ENCODE measurements around the gene KIAA0513.
"Not testable (repeated sequence)": the region's sequence is repeated elsewhere in the genome, so short reads cannot be mapped to it uniquely, and the experiment has no call there.

DNA sequence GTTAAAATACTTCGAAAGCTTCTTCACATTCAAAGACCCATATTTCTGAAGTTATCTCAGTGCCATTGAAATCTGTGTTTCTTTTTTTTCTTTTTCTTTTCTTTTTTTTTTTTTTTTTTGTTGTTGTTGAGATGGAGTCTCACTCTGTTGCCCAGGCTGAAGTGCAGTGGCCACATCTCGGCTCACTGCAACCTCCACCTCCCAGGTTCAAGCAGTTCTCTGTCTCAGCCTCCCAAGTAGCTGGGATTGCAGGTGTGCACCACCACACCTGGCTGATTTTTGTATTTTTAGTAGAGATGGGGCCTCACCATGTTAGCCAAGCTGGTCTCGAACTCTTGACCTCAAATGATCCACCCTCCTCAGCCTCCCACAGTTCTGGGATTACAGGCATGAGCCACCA is 26.7 kb downstream of the KIAA0513 start:
- not testable (repeated sequence) for TF ChIP-seq POLR2AphosphoS5 (IDR thresholded peaks at IDR 0.05); EP300 (IDR thresholded peaks at IDR 0.05; ENCODE audit: low read depth); POLR2A (IDR thresholded peaks at IDR 0.05)
- TF ChIP-seq, protein P1, sequence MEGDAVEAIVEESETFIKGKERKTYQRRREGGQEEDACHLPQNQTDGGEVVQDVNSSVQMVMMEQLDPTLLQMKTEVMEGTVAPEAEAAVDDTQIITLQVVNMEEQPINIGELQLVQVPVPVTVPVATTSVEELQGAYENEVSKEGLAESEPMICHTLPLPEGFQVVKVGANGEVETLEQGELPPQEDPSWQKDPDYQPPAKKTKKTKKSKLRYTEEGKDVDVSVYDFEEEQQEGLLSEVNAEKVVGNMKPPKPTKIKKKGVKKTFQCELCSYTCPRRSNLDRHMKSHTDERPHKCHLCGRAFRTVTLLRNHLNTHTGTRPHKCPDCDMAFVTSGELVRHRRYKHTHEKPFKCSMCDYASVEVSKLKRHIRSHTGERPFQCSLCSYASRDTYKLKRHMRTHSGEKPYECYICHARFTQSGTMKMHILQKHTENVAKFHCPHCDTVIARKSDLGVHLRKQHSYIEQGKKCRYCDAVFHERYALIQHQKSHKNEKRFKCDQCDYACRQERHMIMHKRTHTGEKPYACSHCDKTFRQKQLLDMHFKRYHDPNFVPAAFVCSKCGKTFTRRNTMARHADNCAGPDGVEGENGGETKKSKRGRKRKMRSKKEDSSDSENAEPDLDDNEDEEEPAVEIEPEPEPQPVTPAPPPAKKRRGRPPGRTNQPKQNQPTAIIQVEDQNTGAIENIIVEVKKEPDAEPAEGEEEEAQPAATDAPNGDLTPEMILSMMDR (IDR thresholded peaks at IDR 0.05), result not testable (repeated sequence)
